Right lobe of liver (tissue), 6 donors: Measurements from ENCODE around the gene RELL1. TPM values are rescaled to one million over a fixed set of nuclear protein-coding genes. Genes with fewer than 3 reads are reported as not detected.

ENCODE experiments used
- ATAC-seq, 4 donors: fragments of 200-7000 bp; cut with Tn5 transposase; one replicate each; pipeline ENCODE4 v1.9.1; 2020; ENCODE audit warnings: mild to moderate bottlenecking in 4 of 4, moderate library complexity in 4 of 4
- DNase-seq, 3 donors: peaks; one replicate each; pipeline ENCODE4 v3.0.0-alpha.2; 2020
- H3K27ac ChIP-seq, 3 donors: fragments of 200-600 bp; one replicate each; pipeline ENCODE4 v1.8.0; 2022
- H3K27me3 ChIP-seq, 2 donors: fragments of 200-600 bp; one replicate each; pipeline ENCODE4 v1.8.0; 2022
- H3K36me3 ChIP-seq, 4 donors: fragments of 200-600 bp; sonication (generic) in 1 of 4; one replicate each; pipeline versions ENCODE4 v1.5.1 to v1.8.0; 2017 to 2022; ENCODE audit warnings: control low read depth in 1 of 4
- H3K4me1 ChIP-seq, 4 donors: fragments of 200-600 bp; sonication (generic) in 1 of 4; one replicate each; pipeline versions ENCODE4 v1.5.1 to v1.8.0; 2017 to 2022; ENCODE audit warnings: control low read depth in 1 of 4
- H3K4me3 ChIP-seq, 3 donors: fragments of 200-600 bp; one replicate each; pipeline ENCODE4 v1.8.0; 2022
- H3K9me3 ChIP-seq, 4 donors: fragments of 200-600 bp; sonication (generic) in 1 of 4; one replicate each; pipeline versions ENCODE4 v1.5.1 to v1.8.0; 2017 to 2022; ENCODE audit warnings: control low read depth in 1 of 4
- CTCF ChIP-seq, 4 donors: fragments of 200-600 bp in 3 of 4; fragments of 450-650 bp in 1 of 4; IDR thresholded peaks; one replicate each; pipeline versions ENCODE4 v1.5.1 to v1.8.0; 2016 to 2022; ENCODE audit warnings: antibody characterized with exemption in 4 of 4, mild to moderate bottlenecking in 2 of 4
- POLR2A ChIP-seq: fragments of 450-650 bp; IDR thresholded peaks from one replicate; pipeline ENCODE4 v1.6.1; 2017; ENCODE audit warnings: antibody characterized with exemption, mild to moderate bottlenecking
- WGBS: methylation state at CpG from one replicate; pipeline ENCODE4 v1.1.6; 2018; ENCODE audit warnings: low coverage, low lambda C conversion rate; ENCODE audit not compliant: insufficient coverage; ENCODE audit errors: missing lambda C conversion rate; 5-methylcytosine and 5-hydroxymethylcytosine counted together
- intact Hi-C, 2 donors: fragments of 100-400 bp; cut with DNase I; formaldehyde crosslinking; loops; one replicate each; pipeline versions ENCODE4 v1.11.2 to v1.14.1; 2022
- total RNA-seq, 6 experiments: library from RNA; depleted of rRNA in 2 of 6; stranded (reverse); fragments of >200 nt in 2 of 6; fragmentation: NEBNext Ultra II Directional in 3 of 6; extraction: Animal tissue kit (Norgen Biotek cat#: 25700) in 3 of 6; gene quantifications; one replicate each; pipeline versions ENCODE4 v1.1.0 to v1.2.4, GENCODE V29; 2016 to 2023
- donor health status: DM: no; HTN: yes; CAD: no.
- donor health status: DM: no; HTN: no; CAD: no.
- donor health status: DM: no; HTN: no; CAD: no.
- donor health status: DM: no; HTN: yes; CAD: no.
- donor health status: DM: no; HTN: yes; CAD: no.

The RELL1 gene
- total RNA-seq, 6 experiments from 2014 or later = 5.7 to 14.6 (median 7.8) TPM

GRCh38 chr4:37732526-37733186, 46.5 kb upstream of the RELL1 start:
- TF ChIP-seq POLR2A = no peak
- no peak for TF ChIP-seq CTCF (IDR thresholded peaks at IDR 0.05)
- intact Hi-C loops = no loop called here
- H3K27ac ChIP-seq = no peak overlapping the region
- no peaks in the 10 kb centered on the region for H3K27me3 ChIP-seq
- peaks cover 0 to 13% (median 3%) of the 10 kb centered on the region in 4 donors for H3K4me1 ChIP-seq
- H3K9me3 ChIP-seq = no peaks in the 10 kb centered on the region
- no peak for ATAC-seq
- H3K4me3 ChIP-seq = no peak overlapping the region
- no peak for DNase-seq
- WGBS = 80% methylated on average over 5 of the region's 5 CpGs
- no peaks in the 10 kb centered on the region for H3K36me3 ChIP-seq

- Histone ChIP-seq H3K27me3 (no peaks in the 10 kb centered on the region), H3K36me3 (no peaks in the 10 kb centered on the region), H3K4me3 (no peak overlapping the region), H3K9me3 (no peaks in the 10 kb centered on the region), H3K4me1 (peaks cover 0 to 13% (median 3%) of the 10 kb centered on the region in 4 donors), H3K27ac (no peak overlapping the region)
- intact Hi-C loops = no loop called here
- 90% methylated on average over 2 of the region's 2 CpGs for WGBS
- no peak for ATAC-seq
- no peak for DNase-seq
- TF ChIP-seq POLR2A = no peak
Measured at GRCh38 chr4:37729649-37730004, 43.5 kb upstream of the RELL1 start.

DNA sequence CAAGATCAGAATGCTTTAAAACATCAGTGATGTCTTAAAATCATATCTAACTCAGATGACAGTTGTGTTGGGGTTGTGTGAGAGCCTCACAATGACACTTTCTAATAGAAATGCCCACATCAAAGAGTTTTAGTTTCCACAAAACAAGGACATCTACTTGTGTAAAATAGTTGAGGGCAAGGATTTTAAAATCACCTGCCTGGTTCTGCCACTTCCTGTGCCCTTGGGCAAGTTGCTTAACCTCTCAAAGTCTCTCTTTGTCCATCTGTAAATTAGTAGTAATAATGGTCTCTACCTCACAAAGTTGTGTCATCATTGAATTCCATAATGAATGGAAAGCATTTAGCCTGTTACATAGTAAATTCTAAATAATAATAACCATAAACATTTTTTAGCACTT, 41.9 kb upstream of the RELL1 start:
- DNase-seq = no peak
- no peak overlapping the region for H3K27ac ChIP-seq
- ATAC-seq = no peak
- no peak overlapping the region for H3K4me3 ChIP-seq
- peaks cover 0 to 4% (median 0%) of the 10 kb centered on the region in 4 donors for H3K4me1 ChIP-seq
- intact Hi-C loops = no loop called here
- no peaks in the 10 kb centered on the region for H3K27me3 ChIP-seq
- H3K36me3 ChIP-seq = no peaks in the 10 kb centered on the region
- TF ChIP-seq CTCF (IDR thresholded peaks at IDR 0.05) = no peak
- TF ChIP-seq POLR2A = no peak
- H3K9me3 ChIP-seq = no peaks in the 10 kb centered on the region

- intact Hi-C loops = no loop called here
- H3K27ac ChIP-seq = no peak overlapping the region
- DNase-seq (no peak), ATAC-seq (no peak)
- H3K4me3 ChIP-seq = no peak overlapping the region
- no peaks in the 10 kb centered on the region for H3K36me3 ChIP-seq
- no peaks in the 10 kb centered on the region for H3K9me3 ChIP-seq
- WGBS = 70% methylated on average over 1 of the region's 1 CpG
- TF ChIP-seq POLR2A (no peak), CTCF (IDR thresholded peaks at IDR 0.05) (no peak)
- no peaks in the 10 kb centered on the region for H3K4me1 ChIP-seq
- no peaks in the 10 kb centered on the region for H3K27me3 ChIP-seq
Measured at GRCh38 chr4:37727635-37728034, 41.5 kb upstream of the RELL1 start.

DNA sequence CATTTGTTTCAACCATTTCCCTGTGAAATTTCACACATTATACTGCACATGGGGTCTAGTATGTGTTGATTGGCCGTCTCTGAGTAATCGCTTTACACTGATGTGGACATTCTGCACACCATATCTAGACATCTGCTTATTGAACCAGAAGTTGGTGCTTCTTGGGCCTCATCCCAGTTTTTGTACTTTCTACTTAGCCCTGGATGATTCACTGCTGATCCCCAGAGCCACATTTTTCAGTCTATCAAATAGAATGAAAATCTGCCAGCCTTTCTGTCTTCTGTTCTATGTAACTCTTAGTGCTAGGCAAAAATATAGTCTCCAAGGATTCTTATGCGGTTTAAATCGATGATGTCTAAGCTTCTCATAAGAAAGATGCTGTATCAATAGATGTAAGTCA, 40.5 kb upstream of the RELL1 start:
- intact Hi-C loops = no loop called here
- WGBS = 86% methylated on average over 3 of the region's 4 CpGs
- DNase-seq = no peak

More for the DNA sequence above, 40.5 kb upstream of the RELL1 start:
- TF ChIP-seq POLR2A = no peak
- no peak for TF ChIP-seq CTCF (IDR thresholded peaks at IDR 0.05)
- Histone ChIP-seq H3K9me3 (no peaks in the 10 kb centered on the region), H3K27ac (no peak overlapping the region), H3K4me1 (no peaks in the 10 kb centered on the region), H3K4me3 (no peak overlapping the region), H3K36me3 (no peaks in the 10 kb centered on the region), H3K27me3 (no peaks in the 10 kb centered on the region)
- ATAC-seq = no peak
